ENCODE data around the gene FOXL1.
"Not testable (repeated sequence)": the region's sequence is repeated elsewhere in the genome, so short reads cannot be mapped to it uniquely, and the experiment has no call there.

FOXL1 gene

DNA sequence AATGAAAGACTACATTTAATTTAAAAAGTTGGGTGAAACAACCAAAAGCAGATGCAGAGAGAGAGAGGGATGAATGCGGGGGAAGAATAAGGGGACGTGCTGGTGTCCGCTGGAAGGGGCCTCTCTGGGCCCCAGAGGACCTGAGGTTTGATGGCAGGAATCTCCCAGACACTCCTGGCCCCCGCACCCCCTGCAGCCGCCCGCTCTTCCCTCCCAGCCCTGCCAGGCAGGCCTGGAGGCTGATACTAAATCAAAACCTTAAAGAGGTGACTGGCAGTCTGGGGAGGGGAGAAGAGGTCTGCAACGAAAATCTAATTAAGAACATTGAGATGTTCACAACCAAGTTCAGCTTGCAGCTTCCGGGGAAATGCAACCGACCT is 2.4 kb downstream of the FOXL1 start:
- DNase-seq (ENCODE audit: low read depth in 1 of 2, low spot score in 1 of 2), result no peak

DNA sequence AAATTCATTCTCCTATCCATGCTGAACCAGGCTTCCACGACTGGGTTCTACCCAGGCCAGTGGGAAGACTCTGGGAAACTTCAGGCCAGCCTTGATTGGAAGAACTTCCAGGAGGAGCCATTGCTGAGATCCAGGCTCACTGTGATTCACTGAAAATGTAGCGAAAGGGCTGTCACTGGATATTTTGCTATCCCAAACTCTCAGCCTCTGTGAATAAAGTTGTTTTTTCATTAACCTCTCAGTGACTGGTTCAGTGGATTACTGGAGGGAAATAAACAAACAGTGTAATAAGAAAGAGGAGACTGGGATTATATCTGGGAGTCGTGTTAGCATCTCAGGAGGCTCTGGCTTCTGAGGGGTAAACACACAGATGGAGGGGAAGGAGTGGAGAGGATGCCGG is 3.1 kb downstream of the FOXL1 start:
- DNase-seq (ENCODE audit: low read depth in 1 of 2, low spot score in 1 of 2), result no peak

DNA sequence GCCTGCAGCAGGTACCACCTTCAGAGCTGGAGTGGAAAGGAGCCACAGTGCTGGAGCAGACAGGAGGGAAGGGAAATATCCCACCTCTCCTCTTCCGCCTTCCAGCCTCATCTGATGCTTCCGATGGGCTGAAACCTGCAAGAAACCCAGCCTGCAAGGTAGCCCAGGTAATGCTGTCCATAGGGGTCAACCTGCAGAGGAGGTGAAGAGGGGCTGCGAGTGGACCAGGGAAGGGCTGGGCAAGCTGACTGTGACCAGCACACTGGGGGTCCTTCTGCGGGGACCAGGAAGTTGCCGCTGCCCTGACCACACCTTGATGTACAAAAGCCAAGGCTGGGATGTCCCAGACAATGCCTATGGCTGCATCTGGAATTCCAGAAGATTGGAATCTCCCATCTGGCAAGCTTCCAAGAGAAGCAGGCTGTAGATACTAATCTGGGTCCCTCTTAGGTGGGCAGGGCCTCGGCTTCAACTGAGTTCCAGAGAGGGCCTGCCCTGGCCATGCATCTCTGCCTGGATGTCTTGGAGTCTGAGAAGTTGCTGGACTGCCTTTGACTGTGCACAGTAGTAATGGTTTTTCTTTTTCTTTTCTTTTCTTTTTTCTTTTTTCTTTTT is 5.8 kb downstream of the FOXL1 start:
- DNase-seq (ENCODE audit: low read depth in 1 of 2, low spot score in 1 of 2), result no peak

DNA sequence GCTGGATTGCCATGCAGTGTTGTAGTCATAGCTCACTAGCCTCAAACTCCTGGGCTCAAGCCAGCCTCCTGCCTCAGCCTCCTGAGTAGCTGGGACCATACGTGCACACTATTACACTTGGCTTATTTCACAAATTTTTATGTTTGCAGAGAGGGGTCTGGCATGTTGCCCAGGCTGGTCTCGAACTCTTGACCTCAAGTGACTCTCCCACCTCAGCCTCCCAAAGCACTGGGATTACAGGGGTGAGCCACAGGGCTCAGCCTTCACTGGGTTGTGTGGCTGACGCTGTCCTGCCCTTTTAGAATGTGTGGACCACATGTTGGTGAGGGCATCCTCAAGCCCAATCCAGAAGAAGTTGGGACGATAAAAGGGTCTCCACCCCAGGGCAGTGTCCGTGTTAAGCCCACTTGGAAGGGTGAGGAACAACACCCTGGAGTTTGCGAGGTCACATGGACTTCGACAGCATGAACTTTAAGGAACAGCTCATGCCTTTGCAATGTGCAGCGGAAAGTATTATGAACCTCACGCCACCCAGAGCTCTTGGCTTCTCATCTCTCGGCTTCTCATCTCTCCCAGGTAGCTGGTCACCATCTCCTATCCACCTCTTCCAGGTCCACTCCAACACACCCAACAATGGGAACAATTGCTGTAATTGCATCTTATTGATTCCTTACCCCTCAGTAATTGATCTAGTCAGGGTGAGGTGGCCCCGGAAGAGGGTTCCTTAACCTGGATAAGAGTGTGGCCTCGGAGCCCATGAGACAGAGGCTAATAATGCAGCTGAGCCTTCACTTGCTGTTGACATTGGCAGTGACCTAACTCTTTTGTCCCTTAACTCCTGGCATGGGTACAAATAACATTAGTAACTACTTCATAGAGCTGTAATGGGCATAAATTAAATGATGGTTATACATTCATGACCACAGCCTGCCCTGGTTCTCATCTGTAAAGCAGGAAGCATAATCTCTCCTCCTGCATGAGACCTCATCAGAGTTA is 6.7 kb downstream of the FOXL1 start:
- DNase-seq (ENCODE audit: low read depth in 1 of 2, low spot score in 1 of 2), result no peak

DNA sequence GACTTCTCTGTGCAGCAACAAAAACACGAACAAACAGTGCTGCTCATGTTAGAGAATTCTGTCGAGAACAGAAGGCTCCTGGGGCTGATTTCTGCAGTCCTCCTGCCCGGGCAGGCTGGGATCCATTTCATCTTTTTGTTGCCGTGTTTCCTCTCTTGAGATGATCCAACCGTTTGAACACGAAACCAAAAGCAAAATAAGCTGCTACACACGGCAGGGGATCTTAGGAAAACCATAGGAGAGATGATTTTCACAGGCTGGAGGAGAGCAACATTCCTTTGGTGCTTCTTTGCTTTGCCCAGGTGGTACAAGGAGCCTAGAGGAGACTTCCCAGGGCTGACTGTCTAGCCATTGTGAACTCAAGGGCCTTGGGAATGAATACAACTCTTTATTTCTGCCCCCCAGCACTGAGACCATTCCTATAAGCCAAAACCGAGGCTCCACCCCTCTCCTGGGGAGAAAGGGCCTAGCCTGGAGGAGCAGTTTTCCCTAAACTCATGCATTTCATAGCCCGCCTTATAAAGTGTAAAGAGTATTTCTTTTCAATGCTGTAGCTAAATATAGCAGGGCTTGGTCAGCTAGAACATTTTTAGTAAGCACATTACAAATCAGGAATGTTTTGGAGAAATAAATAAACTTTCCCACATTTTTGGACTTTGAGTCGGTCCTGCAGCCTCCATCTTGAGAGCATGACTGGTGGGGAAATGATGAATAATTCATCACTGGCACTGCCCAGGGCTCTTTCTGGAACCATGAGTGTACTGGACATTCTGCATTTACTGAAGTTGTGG is 7.7 kb downstream of the FOXL1 start:
- no peak for DNase-seq (ENCODE audit: low read depth in 1 of 2, low spot score in 1 of 2)

DNA sequence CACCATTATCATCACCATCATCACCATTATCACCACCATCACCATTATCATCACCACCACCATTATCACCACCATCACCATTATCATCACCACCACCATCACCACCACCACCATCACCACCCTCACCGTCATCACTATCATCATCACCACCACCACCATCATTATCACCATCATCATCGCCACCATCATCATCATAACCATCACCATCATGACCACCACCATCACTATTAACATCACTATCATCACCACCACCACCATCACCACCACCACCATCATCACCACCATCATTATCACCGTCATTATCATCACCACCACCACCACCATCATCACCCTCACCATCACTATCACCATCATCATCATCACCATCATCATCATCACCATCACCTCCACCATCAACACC is 9.1 kb downstream of the FOXL1 start:
- no peak for DNase-seq (ENCODE audit: low read depth in 1 of 2, low spot score in 1 of 2)

DNA sequence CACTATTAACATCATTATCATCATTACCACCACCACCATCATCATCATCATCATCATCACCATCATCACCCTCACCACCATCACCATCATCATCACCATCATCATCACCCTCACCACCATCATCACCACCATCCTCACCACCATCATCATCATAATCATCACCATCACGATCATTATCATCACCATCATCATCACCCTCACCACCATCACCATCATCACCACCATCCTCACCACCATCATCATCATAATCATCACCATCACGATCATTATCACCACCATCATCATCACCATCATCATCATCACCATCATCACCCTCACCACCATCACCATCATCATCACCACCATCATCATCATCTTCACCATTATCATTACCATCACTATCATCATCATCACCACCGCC is 9.6 kb downstream of the FOXL1 start:
- DNase-seq (ENCODE audit: low read depth in 1 of 2, low spot score in 1 of 2), result not testable (repeated sequence)

DNA sequence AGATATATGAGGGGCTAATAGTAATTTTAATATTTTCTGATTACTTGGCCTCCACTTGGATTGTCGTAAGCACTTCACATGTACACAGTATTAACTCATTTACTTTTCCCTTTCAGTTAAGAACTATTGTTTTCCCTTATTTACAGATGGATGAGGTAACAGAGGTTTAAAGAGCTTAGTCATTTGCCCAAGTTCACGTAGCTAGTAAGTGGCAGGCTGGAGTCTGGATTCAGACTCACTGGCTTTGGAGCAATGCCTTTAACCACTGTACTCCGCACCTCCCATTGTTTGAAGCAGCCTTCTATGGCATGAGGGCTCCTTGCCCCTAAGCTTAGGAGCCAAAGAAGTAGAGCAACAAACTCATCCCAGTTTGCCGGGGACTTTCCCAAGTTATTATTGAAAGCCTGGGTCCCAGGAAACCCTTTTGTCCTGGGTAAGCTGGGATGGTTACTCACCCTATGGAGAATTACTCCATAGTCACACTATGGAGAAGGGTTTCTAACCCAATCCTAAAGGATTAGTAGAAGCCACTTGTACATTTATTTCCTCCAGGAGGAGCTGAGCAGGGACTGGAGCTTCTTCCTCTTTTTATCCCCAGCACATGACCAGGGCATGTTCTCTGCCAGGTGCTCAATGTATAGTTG is 12.3 kb downstream of the FOXL1 start:
- no peak for DNase-seq (ENCODE audit: low read depth in 1 of 2, low spot score in 1 of 2)

DNA sequence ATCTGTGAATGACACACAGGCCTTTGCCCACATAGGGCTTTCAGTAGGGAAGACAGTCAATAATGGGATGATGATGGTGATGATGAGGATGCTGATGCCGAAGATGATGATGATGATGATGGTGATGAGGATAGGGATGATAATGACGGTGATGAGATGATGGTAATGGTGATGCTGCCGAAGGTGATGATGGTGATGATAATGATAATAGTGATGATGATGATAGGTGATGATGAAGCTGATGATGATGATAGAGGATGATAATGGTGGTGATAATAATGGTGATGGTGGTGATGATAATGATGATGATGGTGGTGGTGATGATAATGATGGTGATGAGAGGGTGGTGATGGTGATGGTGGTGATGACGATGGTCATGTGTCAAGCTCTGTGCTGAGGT is 12.9 kb downstream of the FOXL1 start:
- DNase-seq (ENCODE audit: low read depth in 1 of 2, low spot score in 1 of 2), result no peak

DNA sequence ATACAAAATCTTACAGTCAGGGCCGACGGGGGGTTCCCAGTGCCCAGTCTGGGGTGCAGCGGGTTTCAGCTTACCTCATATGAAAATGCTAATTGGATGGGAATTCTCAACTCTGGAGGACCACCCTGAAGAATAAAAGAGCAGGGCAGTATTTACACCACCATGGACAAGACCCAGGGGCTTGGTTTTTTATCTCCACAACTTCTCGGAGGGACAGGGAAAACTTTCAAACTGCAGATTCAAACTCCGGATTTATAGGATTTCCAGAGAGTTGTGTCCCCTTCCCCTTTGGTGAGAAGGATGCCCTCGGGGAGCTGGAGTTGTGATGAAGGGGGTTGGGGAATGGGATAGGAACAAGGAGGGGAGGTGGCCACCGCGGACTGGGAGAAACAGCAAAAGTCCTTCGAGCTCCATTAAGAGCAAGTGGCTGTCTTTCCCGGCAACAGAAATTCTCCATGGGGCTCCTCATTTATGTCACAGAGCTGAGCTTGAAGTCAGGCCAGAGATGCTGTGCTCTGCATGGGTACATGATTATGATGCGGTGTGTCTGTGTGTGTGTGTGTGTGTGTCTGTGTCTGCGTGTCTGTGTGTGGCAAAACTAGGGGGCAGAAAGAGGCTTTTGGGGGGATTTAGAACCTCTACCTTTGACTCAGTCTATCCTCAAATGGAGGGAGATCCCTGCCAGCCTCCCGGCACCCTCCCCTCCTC is 15.7 kb downstream of the FOXL1 start:
- DNase-seq (ENCODE audit: low read depth in 1 of 2, low spot score in 1 of 2), result no peak

DNA sequence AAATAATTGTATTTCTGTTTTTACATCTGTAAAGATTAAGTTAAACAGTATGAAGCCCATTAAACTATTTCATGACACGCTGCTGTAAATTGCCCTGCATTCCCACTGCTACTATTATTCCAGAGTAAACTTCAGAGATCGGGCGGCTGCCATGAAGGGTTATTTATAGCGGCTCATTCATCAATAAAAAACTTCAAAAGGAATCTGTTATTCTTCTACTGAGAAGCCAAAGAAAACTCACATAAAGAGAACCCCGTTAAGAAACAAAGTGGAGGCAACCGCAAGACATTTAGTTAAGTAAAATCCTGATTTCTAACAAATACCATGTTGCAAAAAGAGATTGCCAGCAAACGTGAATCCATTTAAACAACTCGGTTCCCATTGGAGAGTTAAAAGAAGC is 16.4 kb downstream of the FOXL1 start:
- no peak for DNase-seq (ENCODE audit: low read depth in 1 of 2, low spot score in 1 of 2)

DNA sequence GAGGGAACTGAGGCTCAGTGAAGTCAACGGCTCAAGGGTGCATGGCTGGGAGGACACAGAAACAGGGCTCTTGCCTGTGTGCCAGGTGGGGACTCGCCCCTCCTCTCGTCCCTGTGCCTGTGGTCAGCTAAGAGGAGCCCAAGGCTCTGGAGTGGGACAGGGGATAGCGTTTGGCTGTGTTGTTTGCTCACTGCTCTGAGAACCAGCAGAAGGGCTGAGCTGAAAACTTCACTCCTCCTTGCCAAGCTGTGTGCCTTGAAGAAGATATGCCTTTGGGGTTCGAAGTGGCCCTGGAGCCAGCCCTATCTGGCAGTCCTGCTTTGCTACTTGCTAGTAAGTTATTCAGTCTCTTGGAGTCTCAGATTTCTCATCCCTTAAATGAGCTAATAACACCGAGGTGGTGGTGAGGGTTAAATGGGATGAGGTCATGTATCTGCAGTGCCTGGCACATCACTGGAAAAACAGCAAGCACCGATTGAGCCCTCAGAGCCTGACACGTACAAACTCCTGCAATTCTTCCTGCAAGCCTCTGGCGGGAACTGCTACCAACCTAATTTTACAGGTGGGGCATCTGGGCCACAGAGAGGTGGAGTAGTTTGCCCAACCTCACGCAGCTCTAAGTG is 17.7 kb downstream of the FOXL1 start:
- no peak for DNase-seq (ENCODE audit: low read depth in 1 of 2, low spot score in 1 of 2)

DNA sequence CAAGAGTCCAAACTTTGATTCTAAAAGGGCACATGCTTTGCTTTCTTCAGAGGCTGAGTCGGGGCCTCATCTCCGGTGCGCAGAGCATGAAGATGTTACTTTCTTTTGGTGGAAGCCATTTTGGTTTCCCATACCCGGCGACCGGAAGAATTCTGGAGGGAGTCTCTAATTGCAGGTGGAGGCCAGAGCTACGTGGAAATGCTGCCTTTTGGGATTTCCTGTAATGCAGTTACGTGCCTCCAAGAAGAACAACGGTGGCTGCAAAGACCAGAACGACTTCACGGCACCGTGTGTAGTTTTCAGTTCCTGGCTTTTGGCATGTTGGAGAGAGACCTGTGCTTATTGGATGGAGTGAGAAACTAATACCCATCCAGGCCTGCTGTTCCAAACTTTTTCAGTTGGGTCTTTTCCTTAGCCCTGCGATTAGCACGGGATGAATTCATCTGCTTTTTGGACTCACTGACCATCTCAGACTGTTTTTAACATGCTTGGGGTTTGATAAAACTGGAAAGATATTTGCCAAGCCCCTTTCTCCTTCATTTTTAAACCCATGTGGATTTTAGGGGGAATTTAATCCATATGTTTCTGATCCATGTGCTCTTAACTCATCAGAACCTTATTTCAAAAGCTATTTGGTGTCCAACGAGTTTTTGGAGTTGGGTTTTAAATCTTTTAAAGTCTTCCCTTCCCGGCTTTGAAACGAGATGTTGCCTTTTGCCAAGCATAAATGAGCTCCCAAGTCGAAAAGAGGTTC is 19.0 kb downstream of the FOXL1 start:
- no peak for DNase-seq (ENCODE audit: low read depth in 1 of 2, low spot score in 1 of 2)

DNA sequence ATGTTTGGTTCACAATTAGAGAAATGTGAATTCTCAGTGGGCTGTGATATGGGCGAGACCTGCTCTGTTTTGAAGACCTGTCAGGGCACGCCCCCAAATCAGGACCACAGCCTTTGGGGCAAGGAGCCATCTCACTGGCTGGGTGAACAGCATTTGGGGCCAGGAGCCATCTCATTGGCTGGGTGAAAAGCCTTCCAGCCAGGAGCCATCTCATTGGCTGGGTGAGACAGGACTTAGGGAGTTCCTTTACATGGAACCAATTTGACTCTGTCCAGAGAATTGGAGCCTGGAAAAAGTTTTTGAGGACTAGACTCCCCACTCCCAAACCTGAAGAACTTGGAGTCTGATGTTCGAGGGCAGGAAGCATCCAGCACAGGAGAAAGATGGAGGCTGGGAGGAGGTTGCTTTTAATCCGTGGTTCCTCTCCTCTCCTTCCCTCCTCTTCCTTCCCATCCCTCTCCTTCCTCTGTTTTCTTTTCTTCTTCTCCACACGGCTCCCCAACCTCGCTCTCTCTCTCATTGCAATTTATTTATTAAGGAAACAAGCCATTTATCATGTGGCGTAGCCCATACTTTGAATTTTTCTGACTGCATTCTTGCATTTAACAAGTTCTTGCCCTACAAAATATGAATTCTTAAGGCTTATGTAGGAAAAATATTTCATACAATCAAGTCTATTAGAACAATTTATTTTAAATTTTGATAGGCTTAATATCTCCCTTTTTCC is 19.7 kb downstream of the FOXL1 start:
- no peak for DNase-seq (ENCODE audit: low read depth in 1 of 2, low spot score in 1 of 2)

DNA sequence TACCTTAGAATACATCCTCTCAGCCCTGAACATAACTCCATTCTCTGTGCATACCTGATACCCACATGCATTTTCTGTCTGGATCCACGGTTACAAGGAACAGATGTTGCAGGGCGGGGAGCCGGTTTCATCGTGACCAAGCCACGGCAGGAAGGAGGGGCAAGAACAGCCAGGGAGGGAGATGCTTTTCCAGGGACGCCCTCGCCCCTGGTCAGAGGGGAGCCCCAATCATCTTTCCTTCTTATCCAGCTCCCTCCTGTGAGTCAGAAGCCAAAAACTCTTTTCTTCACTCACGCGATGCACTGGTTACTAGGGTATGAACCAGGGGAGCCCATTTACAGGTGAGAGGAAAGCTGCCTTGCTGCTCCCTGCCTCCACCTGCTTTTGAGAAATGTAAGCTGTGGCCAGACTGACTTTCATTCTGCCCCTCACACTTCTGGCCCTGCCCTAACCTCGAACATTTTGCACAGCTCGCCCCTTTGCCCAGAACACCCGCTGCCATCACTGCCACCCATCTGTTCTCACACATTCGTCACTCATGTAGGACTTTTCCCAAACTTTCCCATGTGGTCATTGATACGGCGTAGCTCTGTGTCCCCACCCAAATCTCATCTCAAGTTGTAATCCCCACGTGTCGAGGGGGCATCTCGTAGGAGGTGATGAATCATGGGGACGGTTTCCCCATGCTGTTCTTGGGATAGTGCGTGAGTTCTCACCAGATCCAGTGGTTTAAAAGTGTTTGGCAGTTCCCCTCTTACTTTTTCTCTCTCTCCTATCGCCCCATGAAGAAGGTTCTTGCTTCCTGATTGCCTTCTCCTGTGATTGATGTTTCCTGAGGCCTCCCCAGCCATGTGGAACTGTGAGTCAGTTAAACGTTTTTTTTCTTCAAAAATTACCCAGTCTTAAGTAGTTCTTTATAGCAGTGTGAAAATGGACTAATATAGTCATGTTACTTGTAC is 20.5 kb downstream of the FOXL1 start:
- no peak for DNase-seq (ENCODE audit: low read depth in 1 of 2, low spot score in 1 of 2)

DNA sequence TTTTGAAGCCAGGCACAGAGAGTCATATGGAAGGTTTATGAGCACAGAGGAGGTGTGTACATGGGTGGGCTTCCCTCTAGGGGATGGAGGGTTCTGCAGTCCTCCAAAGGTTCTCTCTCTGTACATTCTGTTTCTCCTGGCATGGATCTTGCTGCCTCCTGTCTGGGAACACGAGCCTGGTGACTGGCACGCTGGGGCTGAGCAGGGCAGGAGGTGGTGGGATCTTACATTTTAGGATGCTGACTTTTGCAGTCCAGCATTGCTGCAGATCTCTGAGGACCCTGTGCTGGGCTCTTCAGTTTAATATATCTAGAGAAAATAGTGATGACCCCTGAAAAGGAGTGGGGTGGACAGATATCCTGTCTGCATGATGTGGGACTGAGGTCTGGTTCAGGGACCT is 23.0 kb downstream of the FOXL1 start:
- no peak for DNase-seq (ENCODE audit: low read depth in 1 of 2, low spot score in 1 of 2)

DNA sequence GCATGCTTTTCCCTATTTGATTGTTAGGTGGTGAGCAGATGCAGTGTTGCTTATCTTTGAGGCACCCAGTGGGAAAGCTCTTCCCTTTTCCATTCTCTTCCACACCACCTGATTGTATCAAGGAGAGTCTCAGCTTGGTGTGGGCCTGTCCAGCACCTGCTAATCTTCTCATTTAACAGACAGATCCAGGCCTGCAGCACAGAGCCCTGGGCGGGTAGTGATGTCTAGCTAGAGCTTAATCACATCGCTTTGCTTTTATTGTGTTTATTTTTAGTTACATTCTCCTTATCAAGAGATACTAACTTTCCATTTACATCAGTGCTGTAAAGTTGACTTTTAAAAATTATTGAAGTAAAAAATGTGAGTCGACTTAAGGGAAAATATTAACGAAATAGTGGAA is 24.2 kb downstream of the FOXL1 start:
- no peak for DNase-seq (ENCODE audit: low read depth in 1 of 2, low spot score in 1 of 2)
